ENCODE measurements around the gene GBX2.

The GBX2 gene

GRCh38 chr2:236180831-236181453, 12.8 kb upstream of the GBX2 start:
- peak; percentile 86 for DNase-seq (ENCODE audit: low spot score)

DNA sequence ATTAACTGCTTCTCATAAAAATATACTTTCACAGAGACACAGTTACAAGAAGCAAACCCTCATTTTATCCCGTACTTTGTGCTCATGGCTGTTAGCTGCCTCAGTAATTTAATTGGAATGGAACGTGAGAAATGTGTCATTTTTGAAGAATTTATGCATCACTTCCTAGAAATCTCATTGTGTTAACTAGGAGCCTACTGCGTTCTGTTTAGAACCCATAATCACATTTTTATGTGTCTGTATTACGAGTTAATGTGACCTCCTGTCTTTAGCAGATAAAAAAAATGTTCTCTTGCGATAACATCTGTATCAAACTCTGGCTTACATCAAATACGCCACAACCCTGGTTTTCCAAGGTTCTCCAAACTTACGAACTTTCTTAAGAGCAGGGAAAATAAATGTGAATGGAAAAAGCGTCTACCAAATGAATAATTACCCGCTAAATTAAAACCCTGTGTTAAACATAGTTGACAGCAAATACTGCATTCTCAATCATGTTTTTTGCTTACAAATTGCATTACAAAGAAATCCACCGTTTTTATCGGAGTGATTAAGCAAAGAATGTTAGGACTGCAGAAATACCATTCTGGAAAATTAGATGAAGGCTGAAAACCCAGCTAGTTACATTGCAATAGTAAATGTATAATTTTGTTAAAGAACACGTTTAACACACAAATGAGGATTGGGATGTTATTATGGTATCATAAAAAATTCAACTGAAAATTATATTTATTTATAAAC, 12.1 kb upstream of the GBX2 start:
- DNase-seq (ENCODE audit: low spot score) = peak; percentile 90

- DNase-seq (ENCODE audit: low spot score) = no peak
These were observed 11.3 kb upstream of the GBX2 start for GRCh38 chr2:236179236-236180075.

GRCh38 chr2:236178890-236179235, 10.7 kb upstream of the GBX2 start:
- DNase-seq (ENCODE audit: low spot score) = no peak

- peak; percentile 75 for DNase-seq (ENCODE audit: low spot score)
These were observed 10.0 kb upstream of the GBX2 start for GRCh38 chr2:236177967-236178889.

- DNase-seq (ENCODE audit: low spot score) = peak; percentile 76
These were observed 9.4 kb upstream of the GBX2 start for GRCh38 chr2:236177604-236177966.

GRCh38 chr2:236176951-236177350, 8.8 kb upstream of the GBX2 start:
- DNase-seq (ENCODE audit: low spot score) = no peak

DNA sequence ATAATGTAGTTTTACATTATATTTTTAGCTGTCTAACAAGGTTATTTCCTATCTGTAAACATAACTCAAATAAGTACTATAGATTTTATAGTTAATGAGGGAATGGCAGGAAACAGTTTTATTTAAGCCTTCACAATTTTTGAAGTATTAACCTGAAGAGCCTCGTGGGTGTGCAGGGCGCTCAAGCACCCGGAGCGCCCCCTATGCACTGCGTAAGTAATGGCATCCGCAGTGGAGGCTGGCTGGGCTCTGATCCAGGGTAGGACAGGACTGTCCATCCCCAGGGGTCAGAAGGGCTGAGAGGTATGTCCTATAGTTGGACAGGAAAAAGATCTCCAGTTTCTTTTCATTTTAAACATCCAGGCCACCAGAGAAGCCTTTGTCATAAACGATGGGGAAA, 8.2 kb upstream of the GBX2 start:
- DNase-seq (ENCODE audit: low spot score) = no peak

DNA sequence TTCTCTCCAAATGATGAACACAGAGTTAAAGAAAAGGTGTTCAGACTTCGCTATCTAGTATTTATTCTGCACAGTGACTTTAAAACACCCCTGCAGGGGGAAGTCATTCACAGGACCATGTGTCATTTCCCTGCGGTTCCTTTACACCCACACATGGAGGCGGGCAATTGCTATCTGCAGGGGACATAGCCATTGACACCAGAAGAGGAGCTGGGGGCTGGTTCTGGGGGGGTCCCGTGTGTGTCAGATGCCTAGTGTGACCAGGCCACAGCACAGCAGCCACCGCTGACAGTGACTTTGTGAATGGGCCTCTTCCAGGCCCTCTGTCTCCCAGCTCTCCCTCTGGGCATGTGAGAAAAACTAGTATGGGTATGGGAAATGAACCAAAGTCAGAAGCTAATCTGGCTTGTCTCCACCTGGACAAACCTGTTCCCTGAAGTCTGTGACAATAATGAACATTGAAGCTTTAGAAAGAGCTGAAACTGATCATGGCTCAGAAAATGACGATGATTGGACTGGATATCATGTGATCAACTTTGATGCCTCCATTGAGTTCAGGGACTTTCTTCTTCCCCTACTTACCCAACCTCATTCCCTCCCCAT, 7.5 kb upstream of the GBX2 start:
- DNase-seq (ENCODE audit: low spot score) = no peak

DNA sequence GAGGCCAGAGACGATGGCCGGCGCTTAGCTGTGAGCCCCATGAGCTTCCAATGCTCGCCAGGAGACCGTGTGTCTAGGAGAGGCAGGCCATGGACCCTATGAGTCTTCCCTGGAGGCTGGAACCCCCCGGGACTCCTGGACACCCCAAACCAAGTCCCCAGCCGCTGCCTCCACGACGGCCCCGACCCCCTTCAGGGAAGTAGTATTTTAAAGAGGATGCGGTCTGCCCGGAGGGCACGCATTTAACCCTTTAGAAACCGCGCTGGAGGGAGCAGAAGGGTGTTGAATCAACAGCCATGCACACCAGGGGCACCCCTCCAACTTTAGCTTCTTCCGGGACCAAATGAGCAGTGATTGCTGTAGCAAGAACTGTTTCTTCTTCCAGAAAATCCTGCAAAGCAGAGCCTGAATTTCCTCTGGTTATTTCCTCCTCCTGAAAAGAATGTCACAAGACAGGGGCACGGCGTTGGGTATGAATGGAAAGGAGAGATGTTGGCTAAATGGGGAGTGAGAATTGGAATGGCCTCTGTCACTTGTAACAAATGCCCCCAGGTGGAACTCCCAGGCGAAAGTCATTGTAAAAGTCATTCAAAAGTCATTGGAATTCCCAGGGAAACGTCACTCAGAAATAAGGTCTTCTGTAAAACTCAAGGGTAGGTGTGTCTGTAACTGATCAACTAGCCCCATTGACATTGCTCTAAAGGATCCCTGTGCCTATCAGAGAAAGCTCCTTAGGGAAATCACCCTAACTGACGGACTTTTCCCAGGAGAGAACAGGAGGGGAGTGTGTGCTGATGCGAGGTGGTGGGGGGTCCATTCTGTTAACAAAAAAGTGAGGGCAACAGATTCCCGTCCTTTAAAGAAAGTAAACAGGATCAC, 5.8 kb upstream of the GBX2 start:
- no peak for DNase-seq (ENCODE audit: low spot score)

DNA sequence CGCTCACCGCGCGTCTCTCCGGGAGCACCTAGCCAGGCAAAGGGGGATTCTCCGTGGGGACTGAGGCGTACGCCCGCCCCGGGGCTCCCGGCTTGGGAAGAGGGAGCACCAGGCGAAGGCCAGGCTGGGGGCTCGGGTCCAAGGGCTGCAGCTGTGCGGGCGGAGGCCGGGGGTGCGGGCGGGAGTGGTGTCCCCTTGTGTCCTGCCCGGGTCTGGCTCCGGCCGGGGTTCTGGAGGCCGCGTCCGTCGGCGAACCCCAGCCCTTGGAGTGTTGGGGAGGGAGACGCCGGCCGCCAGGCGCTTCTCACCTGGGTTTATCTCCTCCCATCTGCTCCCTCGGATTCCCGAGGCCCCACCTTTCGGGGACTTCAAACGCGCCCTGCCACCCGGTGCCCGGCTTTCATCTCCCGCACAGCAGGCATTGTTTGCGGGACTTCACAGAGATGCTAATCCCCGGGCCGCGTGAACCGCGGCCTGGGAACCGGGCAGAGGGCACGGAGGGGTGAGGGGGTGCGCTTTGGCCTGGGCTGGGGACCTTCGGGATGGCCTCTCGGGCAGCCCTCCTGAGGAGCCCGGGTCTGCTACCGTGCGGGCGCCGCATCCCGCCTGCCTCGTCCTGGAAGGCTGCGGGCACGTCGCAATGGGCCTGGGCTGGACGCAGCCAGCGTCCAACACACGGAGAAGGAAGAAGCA, 5.0 kb upstream of the GBX2 start:
- no peak for DNase-seq (ENCODE audit: low spot score)

DNA sequence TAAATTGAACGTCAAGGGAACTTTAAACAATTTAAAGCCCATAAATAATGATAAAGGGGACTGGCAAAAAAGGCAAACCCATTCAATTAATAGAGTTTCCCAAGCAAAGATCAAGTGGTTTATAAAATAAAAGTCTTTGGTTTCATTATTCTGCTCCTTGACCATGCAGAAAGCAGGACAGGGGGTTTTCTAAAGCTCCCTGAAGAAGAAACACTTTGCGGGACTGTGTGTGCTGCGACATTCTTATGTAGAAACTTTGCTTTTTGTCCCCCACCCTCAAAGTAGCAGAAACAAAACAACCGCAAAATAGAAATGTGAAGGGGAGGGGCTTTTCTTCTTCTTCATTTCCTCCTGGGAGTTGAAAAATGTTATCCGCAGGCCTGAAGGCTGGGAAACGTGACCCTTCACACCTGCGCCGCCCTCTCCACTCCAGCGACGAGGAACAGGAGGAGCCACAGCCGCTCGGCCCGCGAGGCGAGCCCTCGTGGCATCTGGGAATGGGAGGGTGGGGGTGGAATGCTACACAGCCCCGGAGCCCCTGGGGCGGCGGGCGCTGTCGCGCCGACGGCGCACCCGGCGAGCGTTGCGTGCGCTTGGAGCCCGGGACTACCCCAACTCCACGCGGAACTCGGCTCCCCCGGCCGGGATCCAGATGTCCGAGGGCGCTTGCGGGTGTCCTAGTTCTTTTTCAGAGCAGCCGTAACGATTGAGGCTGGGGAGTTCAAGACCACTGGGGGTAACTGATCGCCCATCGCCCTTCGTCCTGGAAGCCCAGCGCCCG, 4.3 kb upstream of the GBX2 start:
- DNase-seq (ENCODE audit: low spot score) = no peak

DNA sequence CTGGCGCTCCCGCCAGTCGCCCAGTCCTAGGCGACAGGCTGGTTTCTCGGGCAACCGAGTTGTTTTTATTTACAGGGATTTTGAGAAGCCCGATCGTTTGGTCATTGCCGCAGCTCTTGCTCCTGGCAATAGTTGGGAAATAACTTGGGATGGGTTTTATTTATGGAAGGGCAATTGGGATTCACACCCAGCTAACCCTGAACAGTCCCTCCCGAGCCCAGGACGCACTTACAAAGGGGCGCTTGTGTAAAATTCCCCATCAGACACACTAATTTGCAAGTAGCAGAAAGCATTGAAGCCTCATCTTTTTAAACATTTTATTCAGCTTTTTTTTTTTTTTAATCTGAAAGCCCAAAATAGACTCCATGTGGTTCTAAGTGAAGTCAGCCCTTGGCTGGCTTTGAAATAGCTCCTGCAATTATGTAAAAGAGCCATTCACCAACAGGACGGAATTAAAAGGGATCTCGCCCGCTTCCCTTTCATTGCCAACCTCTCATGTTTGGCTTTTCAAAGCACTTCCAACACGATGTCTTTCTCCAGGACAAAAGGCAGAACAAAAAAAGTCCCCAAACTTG, 3.6 kb upstream of the GBX2 start:
- DNase-seq (ENCODE audit: low spot score) = no peak

DNA sequence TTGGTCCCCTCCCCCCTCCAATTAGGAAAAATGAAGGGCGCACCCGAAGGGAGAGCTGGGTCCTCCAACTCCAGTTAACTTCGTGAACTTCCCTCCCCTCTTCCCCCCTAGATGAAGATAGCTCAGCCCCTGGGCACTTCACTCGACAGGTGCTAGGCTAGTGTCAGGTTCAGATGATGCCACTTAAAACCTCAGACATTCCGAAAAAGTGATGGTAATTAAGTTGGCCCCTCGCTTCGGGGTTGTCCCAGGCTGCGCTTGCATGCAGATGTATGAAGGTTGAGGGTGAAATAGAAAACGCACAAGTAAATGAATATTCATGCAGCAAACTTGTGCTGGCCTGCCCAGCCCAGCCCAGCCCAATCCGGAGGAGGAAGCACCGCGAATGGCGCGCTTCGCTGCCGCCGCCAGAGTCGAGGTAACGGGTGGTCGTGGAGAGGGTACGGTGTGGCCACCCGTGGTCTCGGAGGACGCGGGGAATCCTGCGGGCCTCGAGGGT, 3.0 kb upstream of the GBX2 start:
- no peak for DNase-seq (ENCODE audit: low spot score)

DNA sequence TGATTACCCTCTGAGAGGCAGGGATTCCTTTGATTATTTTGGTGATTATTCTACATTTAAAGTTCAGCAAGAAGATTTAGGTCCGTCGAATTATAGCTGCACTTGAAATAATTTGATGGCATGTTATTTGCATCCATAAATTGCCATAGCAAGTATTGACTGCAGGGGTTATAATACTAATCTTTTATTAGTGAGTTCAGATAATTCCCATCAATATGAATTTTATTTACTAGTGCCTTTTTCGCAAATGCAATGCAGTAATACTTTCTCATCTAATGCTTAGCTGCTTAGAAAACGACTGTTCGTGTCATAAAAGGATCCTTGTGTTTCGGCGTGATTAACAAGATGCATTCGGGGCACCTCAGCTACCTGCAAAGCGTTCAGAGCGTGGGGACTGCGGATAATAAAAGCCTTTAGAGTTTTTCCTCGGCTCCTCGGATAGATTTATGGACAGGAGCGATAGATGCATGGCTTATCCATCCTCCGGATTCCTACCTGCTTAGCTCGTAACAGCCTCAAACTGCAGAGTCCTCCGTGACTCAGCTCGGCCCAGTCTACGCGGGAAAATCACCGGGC, 2.5 kb upstream of the GBX2 start:
- DNase-seq (ENCODE audit: low spot score) = no peak

DNA sequence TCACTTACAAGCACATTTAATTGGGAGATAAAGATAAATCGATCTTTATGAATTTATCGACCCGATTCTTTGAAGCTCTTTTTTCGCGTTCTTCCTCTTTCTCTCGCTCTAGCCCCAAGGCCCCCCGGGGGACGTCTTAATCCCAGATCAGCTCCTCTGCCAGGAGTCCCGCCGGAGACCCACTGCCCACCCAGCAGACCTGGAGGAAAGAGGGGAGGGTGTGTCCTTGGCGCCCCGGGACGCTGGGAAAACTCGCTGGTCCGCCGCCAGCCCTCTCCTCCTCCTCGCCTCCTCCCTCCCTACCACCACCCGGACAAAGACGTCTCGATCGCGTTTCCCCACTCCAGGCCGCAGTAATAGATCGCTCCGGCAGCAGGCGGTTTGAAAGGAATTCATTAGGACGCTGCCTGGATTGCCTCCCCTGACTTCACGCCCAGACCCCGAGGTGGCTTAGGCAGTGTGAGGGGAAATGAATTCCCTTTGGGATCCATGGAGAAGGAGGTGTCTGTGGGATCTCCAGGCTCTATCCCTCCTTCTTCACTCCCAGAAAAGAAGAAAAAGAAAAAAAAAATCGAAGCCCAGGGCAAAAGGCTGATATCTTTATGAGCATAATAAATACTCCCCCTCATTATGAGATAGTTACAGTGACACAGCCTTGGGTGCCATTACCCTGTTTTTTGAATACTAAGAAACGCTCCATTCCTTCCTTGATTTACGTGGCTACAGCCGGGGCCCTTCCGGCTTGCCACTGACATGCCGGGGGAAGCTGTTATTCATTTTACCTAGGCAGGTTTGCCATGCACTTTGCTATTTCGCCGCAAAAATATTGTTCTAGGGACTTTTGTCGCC, 1.8 kb upstream of the GBX2 start:
- DNase-seq (ENCODE audit: low spot score) = no peak

DNA sequence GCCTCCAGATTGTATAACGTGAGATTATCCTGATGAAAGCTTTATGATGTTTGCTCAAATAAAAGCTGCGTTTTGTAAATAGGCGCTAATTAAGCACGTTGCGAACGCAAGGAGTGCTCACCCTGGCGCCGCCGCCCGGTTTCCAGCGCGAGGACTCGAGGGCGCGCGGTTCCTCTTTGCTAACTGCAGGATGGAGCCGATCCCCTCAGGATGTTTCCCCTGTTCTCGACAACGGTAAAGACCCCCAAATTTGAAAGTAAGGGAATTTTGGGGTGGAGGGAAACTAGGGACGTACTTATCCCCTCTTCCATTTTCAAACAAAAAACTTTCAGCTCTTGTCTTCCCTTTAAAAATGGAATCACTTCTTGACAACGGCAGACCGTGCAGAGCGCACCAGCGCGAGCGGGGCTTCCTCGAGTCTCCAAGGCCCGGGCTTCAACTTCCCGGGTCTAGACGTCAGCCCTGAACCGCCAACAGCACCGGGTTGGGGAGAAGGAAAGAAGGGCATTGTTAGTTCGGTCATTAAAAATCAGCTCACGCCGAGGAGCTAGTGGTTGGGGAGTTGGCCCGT, 1.1 kb upstream of the GBX2 start:
- DNase-seq (ENCODE audit: low spot score) = no peak

Data from kidney capillary endothelial cell (primary cell).